ENCODE results near the gene CBLB.

DNA sequence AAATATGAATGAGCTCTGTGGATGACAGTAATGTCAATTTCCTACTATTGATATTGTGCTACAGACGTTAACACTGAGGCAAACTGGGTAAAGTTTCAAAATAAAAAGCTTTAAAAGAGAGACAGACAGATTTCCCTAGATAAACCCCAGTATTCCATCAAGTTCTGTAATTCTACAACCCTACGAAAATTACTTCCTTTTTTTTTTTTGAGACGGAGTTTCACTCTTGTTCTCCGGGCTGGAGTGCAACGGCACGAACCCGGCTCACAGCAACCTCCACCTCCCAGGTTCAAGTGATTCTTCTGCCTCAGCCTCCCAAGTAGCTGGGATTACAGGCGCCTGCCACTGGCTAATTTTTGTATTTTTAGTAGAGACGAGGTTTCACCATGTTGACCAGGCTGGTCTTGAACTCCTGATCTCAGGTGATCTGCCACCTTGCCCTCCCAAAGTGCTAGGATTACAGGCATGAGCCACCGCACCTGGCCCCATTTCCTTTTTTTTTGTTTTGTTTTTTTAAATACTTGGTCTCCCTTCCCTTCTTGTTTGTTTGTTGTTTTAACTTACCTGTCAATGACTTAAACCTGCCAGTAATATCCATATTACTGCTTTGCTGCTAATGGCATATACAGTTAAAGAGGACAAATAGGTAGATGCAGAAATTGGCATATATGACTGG, 57.2 kb downstream of the CBLB start:
- TF ChIP-seq, protein P1, sequence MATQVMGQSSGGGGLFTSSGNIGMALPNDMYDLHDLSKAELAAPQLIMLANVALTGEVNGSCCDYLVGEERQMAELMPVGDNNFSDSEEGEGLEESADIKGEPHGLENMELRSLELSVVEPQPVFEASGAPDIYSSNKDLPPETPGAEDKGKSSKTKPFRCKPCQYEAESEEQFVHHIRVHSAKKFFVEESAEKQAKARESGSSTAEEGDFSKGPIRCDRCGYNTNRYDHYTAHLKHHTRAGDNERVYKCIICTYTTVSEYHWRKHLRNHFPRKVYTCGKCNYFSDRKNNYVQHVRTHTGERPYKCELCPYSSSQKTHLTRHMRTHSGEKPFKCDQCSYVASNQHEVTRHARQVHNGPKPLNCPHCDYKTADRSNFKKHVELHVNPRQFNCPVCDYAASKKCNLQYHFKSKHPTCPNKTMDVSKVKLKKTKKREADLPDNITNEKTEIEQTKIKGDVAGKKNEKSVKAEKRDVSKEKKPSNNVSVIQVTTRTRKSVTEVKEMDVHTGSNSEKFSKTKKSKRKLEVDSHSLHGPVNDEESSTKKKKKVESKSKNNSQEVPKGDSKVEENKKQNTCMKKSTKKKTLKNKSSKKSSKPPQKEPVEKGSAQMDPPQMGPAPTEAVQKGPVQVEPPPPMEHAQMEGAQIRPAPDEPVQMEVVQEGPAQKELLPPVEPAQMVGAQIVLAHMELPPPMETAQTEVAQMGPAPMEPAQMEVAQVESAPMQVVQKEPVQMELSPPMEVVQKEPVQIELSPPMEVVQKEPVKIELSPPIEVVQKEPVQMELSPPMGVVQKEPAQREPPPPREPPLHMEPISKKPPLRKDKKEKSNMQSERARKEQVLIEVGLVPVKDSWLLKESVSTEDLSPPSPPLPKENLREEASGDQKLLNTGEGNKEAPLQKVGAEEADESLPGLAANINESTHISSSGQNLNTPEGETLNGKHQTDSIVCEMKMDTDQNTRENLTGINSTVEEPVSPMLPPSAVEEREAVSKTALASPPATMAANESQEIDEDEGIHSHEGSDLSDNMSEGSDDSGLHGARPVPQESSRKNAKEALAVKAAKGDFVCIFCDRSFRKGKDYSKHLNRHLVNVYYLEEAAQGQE (IDR thresholded peaks at IDR 0.05) = no peak
- TF ChIP-seq, protein P2, sequence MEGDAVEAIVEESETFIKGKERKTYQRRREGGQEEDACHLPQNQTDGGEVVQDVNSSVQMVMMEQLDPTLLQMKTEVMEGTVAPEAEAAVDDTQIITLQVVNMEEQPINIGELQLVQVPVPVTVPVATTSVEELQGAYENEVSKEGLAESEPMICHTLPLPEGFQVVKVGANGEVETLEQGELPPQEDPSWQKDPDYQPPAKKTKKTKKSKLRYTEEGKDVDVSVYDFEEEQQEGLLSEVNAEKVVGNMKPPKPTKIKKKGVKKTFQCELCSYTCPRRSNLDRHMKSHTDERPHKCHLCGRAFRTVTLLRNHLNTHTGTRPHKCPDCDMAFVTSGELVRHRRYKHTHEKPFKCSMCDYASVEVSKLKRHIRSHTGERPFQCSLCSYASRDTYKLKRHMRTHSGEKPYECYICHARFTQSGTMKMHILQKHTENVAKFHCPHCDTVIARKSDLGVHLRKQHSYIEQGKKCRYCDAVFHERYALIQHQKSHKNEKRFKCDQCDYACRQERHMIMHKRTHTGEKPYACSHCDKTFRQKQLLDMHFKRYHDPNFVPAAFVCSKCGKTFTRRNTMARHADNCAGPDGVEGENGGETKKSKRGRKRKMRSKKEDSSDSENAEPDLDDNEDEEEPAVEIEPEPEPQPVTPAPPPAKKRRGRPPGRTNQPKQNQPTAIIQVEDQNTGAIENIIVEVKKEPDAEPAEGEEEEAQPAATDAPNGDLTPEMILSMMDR (IDR thresholded peaks at IDR 0.05) = no peak
- TF ChIP-seq, protein P3, sequence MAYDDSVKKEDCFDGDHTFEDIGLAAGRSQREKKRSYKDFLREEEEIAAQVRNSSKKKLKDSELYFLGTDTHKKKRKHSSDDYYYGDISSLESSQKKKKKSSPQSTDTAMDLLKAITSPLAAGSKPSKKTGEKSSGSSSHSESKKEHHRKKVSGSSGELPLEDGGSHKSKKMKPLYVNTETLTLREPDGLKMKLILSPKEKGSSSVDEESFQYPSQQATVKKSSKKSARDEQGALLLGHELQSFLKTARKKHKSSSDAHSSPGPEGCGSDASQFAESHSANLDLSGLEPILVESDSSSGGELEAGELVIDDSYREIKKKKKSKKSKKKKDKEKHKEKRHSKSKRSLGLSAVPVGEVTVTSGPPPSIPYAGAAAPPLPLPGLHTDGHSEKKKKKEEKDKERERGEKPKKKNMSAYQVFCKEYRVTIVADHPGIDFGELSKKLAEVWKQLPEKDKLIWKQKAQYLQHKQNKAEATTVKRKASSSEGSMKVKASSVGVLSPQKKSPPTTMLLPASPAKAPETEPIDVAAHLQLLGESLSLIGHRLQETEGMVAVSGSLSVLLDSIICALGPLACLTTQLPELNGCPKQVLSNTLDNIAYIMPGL (CRISPR knock-in tag; IDR thresholded peaks at IDR 0.05; ENCODE audit: borderline replicate concordance) = no peak
- TF ChIP-seq EP300 (IDR thresholded peaks at IDR 0.05) (no peak), NR3C1 (IDR thresholded peaks at IDR 0.05) (no peak), BHLHE40 (IDR thresholded peaks at IDR 0.05; ENCODE audit: low read depth, low read length) (no peak), TP53 (CRISPR knock-in tag; IDR thresholded peaks at IDR 0.05) (no peak), GATA3 (IDR thresholded peaks at IDR 0.05; ENCODE audit: borderline replicate concordance) (no peak), JUN (IDR thresholded peaks at IDR 0.05) (no peak), MAZ (IDR thresholded peaks at IDR 0.05; ENCODE audit: borderline replicate concordance, low read depth, low read length) (no peak), ZC3H11A (IDR thresholded peaks at IDR 0.05) (no peak), NFE2L2 (conservative IDR thresholded peaks at IDR 0.05; ENCODE audit: low read length) (no peak), POLR2A (IDR thresholded peaks at IDR 0.05; ENCODE audit: low read length) (no peak)

Measured in A549 (cell line).